ENCODE results near the gene PHLPP1.

GRCh38 chr18:62771494-62772270, 56.3 kb downstream of the PHLPP1 start:
- TF ChIP-seq CTCF (IDR thresholded peaks at IDR 0.05) (no peak), POLR2A (IDR thresholded peaks at IDR 0.05) (no peak)
